Tibial artery (tissue), 4 donors: Measurements from ENCODE around the gene RAET1E.

Source experiments
- DNase-seq, 2 donors: peaks; one replicate each; pipeline ENCODE4 v3.0.0-alpha.2; 2019
- H3K27ac ChIP-seq, 2 donors: fragments of 200-600 bp; sonication (generic) in 1 of 2; 1 replicate in 1 of 2; 2 replicates in 1 of 2; pipeline ENCODE4 v1.5.1; 2018 to 2019; ENCODE audit warnings: mild to moderate bottlenecking in 1 of 2
- H3K27me3 ChIP-seq, 2 donors: fragments of 200-600 bp; sonication (generic) in 1 of 2; one replicate each; pipeline versions ENCODE4 v1.5.1 to v1.6.0; 2016 to 2019
- H3K36me3 ChIP-seq, 3 donors: fragments of 200-600 bp; sonication (generic) in 2 of 3; one replicate each; pipeline ENCODE4 v1.5.1; 2016 to 2019; ENCODE audit warnings: mild to moderate bottlenecking in 2 of 3
- H3K4me1 ChIP-seq, 4 donors: fragments of 200-600 bp; sonication (generic) in 2 of 4; 1 replicate in 3 of 4; 2 replicates in 1 of 4; pipeline ENCODE4 v1.5.1; 2016 to 2019
- H3K4me3 ChIP-seq, 2 donors: fragments of 200-600 bp; sonication (generic) in 1 of 2; 1 replicate in 1 of 2; 2 replicates in 1 of 2; pipeline ENCODE4 v1.5.1; 2018 to 2019; ENCODE audit warnings: mild to moderate bottlenecking in 2 of 2
- H3K9me3 ChIP-seq, 3 donors: fragments of 200-600 bp; sonication (generic) in 1 of 3; one replicate each; pipeline ENCODE4 v1.5.1; 2016 to 2019
- CTCF ChIP-seq, 2 experiments: fragments of 200-600 bp in 1 of 2; fragments of 450-650 bp in 1 of 2; IDR thresholded peaks; one replicate each; pipeline ENCODE4 v1.5.1; 2017 to 2019; ENCODE audit warnings: antibody characterized with exemption in 2 of 2, mild to moderate bottlenecking in 1 of 2, moderate library complexity in 1 of 2
- intact Hi-C: fragments of 100-400 bp; cut with DNase I; formaldehyde crosslinking; loops from one replicate; pipeline ENCODE4 v1.15.0; 2023; ENCODE audit warnings: low total_unique reads

RAET1E gene

GRCh38 chr6:149904661-149905370 lies 6.9 kb upstream of the RAET1E start:
- H3K4me1 ChIP-seq, result no peaks in the 10 kb centered on the region
- intact Hi-C loops, result no loop called here
- DNase-seq, result peak in 1 of 2 donors; percentile 55
- peaks cover 0 to 5% (median 0%) of the 10 kb centered on the region in 3 donors for H3K9me3 ChIP-seq
- H3K4me3 ChIP-seq, result no peak overlapping the region
- no peak overlapping the region for H3K27ac ChIP-seq
- no peak for TF ChIP-seq CTCF (IDR thresholded peaks at IDR 0.05)
- H3K36me3 ChIP-seq, result no peaks in the 10 kb centered on the region
- no peaks in the 10 kb centered on the region for H3K27me3 ChIP-seq

- intact Hi-C loops, result no loop called here
- Histone ChIP-seq H3K4me3 (no peak overlapping the region), H3K9me3 (peaks cover 0 to 5% (median 0%) of the 10 kb centered on the region in 3 donors), H3K36me3 (no peaks in the 10 kb centered on the region), H3K27me3 (no peaks in the 10 kb centered on the region), H3K27ac (no peak overlapping the region), H3K4me1 (no peaks in the 10 kb centered on the region)
- DNase-seq, result no peak
- no peak for TF ChIP-seq CTCF (IDR thresholded peaks at IDR 0.05)
Observed at GRCh38 chr6:149903938-149904611, 6.2 kb upstream of the RAET1E start.

- H3K36me3 ChIP-seq, result no peaks in the 10 kb centered on the region
- intact Hi-C loops, result no loop called here
Observed at GRCh38 chr6:149901444-149902140, 3.7 kb upstream of the RAET1E start.

GRCh38 chr6:149900620-149901443 lies 2.9 kb upstream of the RAET1E start:
- Histone ChIP-seq H3K36me3 (no peaks in the 10 kb centered on the region), H3K27ac (no peak overlapping the region), H3K4me1 (peaks cover 0 to 23% (median 21%) of the 10 kb centered on the region in 4 donors), H3K9me3 (no peaks in the 10 kb centered on the region), H3K27me3 (no peaks in the 10 kb centered on the region), H3K4me3 (no peak overlapping the region)
- DNase-seq, result peak in 1 of 2 donors; percentile 43
- intact Hi-C loops, result no loop called here
- TF ChIP-seq CTCF (IDR thresholded peaks at IDR 0.05), result no peak

More at GRCh38 chr6:149901444-149902140, 3.7 kb upstream of the RAET1E start:
- Histone ChIP-seq H3K9me3 (no peaks in the 10 kb centered on the region), H3K27ac (no peak overlapping the region), H3K4me1 (peaks cover 0 to 16% (median 14%) of the 10 kb centered on the region in 4 donors), H3K27me3 (no peaks in the 10 kb centered on the region), H3K4me3 (no peak overlapping the region)
- TF ChIP-seq CTCF (IDR thresholded peaks at IDR 0.05), result no peak
- no peak for DNase-seq

- H3K4me1 ChIP-seq, result peaks cover 0 to 31% (median 28%) of the 10 kb centered on the region in 4 donors
- peak in 1 of 2 donors; percentile 55 for DNase-seq
- intact Hi-C loops, result no loop called here
- no peak for TF ChIP-seq CTCF (IDR thresholded peaks at IDR 0.05)
- H3K27ac ChIP-seq, result no peak overlapping the region
- no peaks in the 10 kb centered on the region for H3K9me3 ChIP-seq
- no peaks in the 10 kb centered on the region for H3K36me3 ChIP-seq
- H3K4me3 ChIP-seq, result no peak overlapping the region
- no peaks in the 10 kb centered on the region for H3K27me3 ChIP-seq
Observed at GRCh38 chr6:149899926-149900619, 2.2 kb upstream of the RAET1E start.
